H9 (cell line): ENCODE results near the gene CD300H. TPM values are rescaled to one million over a fixed set of nuclear protein-coding genes. Genes with fewer than 3 reads are reported as not detected.

Experiments
- DNase-seq: peaks from one replicate; pipeline ENCODE4 v3.0.0-alpha.2; 2017
- H2AFZ ChIP-seq: one replicate; pipeline ENCODE4 v1.6.1; 2013; ENCODE audit warnings: mild to moderate bottlenecking, low read length, control low read depth, moderate library complexity
- H2AK5ac ChIP-seq: 2 replicates; pipeline ENCODE4 v1.6.1; 2013; ENCODE audit warnings: low read length, control low read depth, mixed read lengths; ENCODE audit not compliant: insufficient read length
- H2BK120ac ChIP-seq: one replicate; pipeline ENCODE4 v1.6.1; 2013; ENCODE audit warnings: low read depth, mild to moderate bottlenecking, low read length, control low read depth, inconsistent platforms; ENCODE audit not compliant: poor library complexity, severe bottlenecking
- H2BK12ac ChIP-seq: 2 replicates; pipeline ENCODE4 v1.6.1; 2013; ENCODE audit warnings: low read length, control low read depth, mixed read lengths, low read depth; ENCODE audit not compliant: insufficient read length
- H2BK15ac ChIP-seq: 2 replicates; pipeline ENCODE4 v1.6.1; 2013; ENCODE audit warnings: low read depth, low read length, control low read depth
- H2BK20ac ChIP-seq: one replicate; pipeline ENCODE4 v1.6.1; 2013; ENCODE audit warnings: low read depth, mild to moderate bottlenecking, low read length, control low read depth, inconsistent platforms; ENCODE audit not compliant: poor library complexity, severe bottlenecking
- H2BK5ac ChIP-seq: 2 replicates; pipeline ENCODE4 v1.6.1; 2013; ENCODE audit warnings: low read length, control low read depth, mixed read lengths; ENCODE audit not compliant: insufficient read length
- H3K14ac ChIP-seq: 2 replicates; pipeline ENCODE4 v1.6.1; 2013; ENCODE audit warnings: low read length, control low read depth; ENCODE audit not compliant: insufficient read depth
- H3K18ac ChIP-seq: 2 replicates; pipeline ENCODE4 v1.6.1; 2013; ENCODE audit warnings: low read depth, mild to moderate bottlenecking, mixed read lengths, low read length, control low read depth; ENCODE audit not compliant: insufficient read length
- H3K23ac ChIP-seq: 2 replicates; pipeline ENCODE4 v1.6.1; 2013; ENCODE audit warnings: low read length, control low read depth, mixed read lengths, low read depth; ENCODE audit not compliant: insufficient read length
- H3K23me2 ChIP-seq: 2 replicates; pipeline ENCODE4 v1.6.1; 2013; ENCODE audit warnings: low read depth, mild to moderate bottlenecking, mixed read lengths, low read length, control low read depth; ENCODE audit not compliant: insufficient read length, poor library complexity, severe bottlenecking
- H3K27ac ChIP-seq: 2 replicates; pipeline ENCODE4 v1.5.1; 2013; ENCODE audit warnings: low read length, control low read depth, mixed read lengths, low read depth; ENCODE audit not compliant: insufficient read length
- H3K27me3 ChIP-seq: 2 replicates; pipeline ENCODE4 v1.6.1; 2013; ENCODE audit warnings: low read length, control low read depth, inconsistent platforms; ENCODE audit not compliant: insufficient read depth
- H3K4ac ChIP-seq: 2 replicates; pipeline ENCODE4 v1.6.1; 2013; ENCODE audit warnings: low read depth, mild to moderate bottlenecking, control low read depth, inconsistent platforms, low read length, moderate library complexity
- H3K4me1 ChIP-seq: 2 replicates; pipeline ENCODE4 v1.6.1; 2013; ENCODE audit warnings: low read length, control low read depth, inconsistent platforms; ENCODE audit not compliant: insufficient read depth
- H3K4me2 ChIP-seq: 2 replicates; pipeline ENCODE4 v1.6.1; 2013; ENCODE audit warnings: low read length, control low read depth, mixed read lengths; ENCODE audit not compliant: insufficient read length, insufficient read depth
- H3K56ac ChIP-seq: 2 replicates; pipeline ENCODE4 v1.6.1; 2013; ENCODE audit warnings: low read depth, mild to moderate bottlenecking, mixed read lengths, low read length, control low read depth; ENCODE audit not compliant: insufficient read length
- H3K79me1 ChIP-seq: 2 replicates; pipeline ENCODE4 v1.6.1; 2013; ENCODE audit warnings: low read depth, mild to moderate bottlenecking, moderate library complexity, low read length, control low read depth, inconsistent platforms; ENCODE audit not compliant: insufficient read depth, poor library complexity, severe bottlenecking
- H3K79me2 ChIP-seq: 2 replicates; pipeline ENCODE4 v1.6.1; 2013; ENCODE audit warnings: low read length, control low read depth, inconsistent platforms; ENCODE audit not compliant: insufficient read depth
- H3K9ac ChIP-seq: 2 replicates; pipeline ENCODE4 v1.6.1; 2013; ENCODE audit warnings: low read length, control low read depth, mixed read lengths; ENCODE audit not compliant: insufficient read length; ENCODE audit errors: extremely low read depth
- H3K9me3 ChIP-seq: one replicate; pipeline ENCODE4 v1.6.1; 2013; ENCODE audit warnings: low read depth, low read length, inconsistent platforms; ENCODE audit not compliant: control insufficient read depth
- H3T11ph ChIP-seq: one replicate; pipeline ENCODE4 v1.6.1; 2013; ENCODE audit warnings: mild to moderate bottlenecking, low read length, control low read depth, inconsistent platforms
- H4K20me1 ChIP-seq: one replicate; pipeline ENCODE4 v1.6.1; 2013; ENCODE audit not compliant: control insufficient read depth, insufficient read length, insufficient read depth
- H4K5ac ChIP-seq: 2 replicates; pipeline ENCODE4 v1.6.1; 2013; ENCODE audit warnings: low read depth, mild to moderate bottlenecking, mixed read lengths, low read length, control low read depth; ENCODE audit not compliant: insufficient read length
- H4K8ac ChIP-seq: replicated peaks from 2 replicates; pipeline ENCODE4 v1.6.1; 2013; ENCODE audit warnings: low read length, control low read depth, mixed read lengths, low read depth; ENCODE audit not compliant: insufficient read length
- H4K91ac ChIP-seq: 2 replicates; pipeline ENCODE4 v1.6.1; 2013; ENCODE audit warnings: low read depth, mild to moderate bottlenecking, moderate library complexity, mixed read lengths, low read length, control low read depth; ENCODE audit not compliant: insufficient read length
- H3K27ac Mint-ChIP-seq, 3 experiments: 2 replicates in 2 of 3; 3 replicates in 1 of 3; pipeline ENCODE4 v1.8.0; 2020 to 2021; ENCODE audit warnings: mixed read lengths in 3 of 3, mild to moderate bottlenecking in 1 of 3, moderate library complexity in 1 of 3
- H3K27me3 Mint-ChIP-seq: 2 replicates; pipeline ENCODE4 v1.8.0; 2021; ENCODE audit warnings: low read depth, mild to moderate bottlenecking, moderate library complexity, mixed read lengths
- H3K36me3 Mint-ChIP-seq, 3 experiments: 2 replicates in 2 of 3; 3 replicates in 1 of 3; pipeline ENCODE4 v1.8.0; 2020 to 2021; ENCODE audit warnings: low read depth in 3 of 3, mixed read lengths in 3 of 3; ENCODE audit not compliant: insufficient read depth in 1 of 3
- H3K4me1 Mint-ChIP-seq, 2 experiments: 2 replicates each; pipeline ENCODE4 v1.8.0; 2020; ENCODE audit warnings: mixed read lengths in 2 of 2
- H3K4me3 Mint-ChIP-seq, 2 experiments: 2 replicates in 1 of 2; 3 replicates in 1 of 2; pipeline ENCODE4 v1.8.0; 2020 to 2021; ENCODE audit warnings: mild to moderate bottlenecking in 2 of 2, mixed read lengths in 2 of 2, moderate library complexity in 1 of 2
- H3K9me3 Mint-ChIP-seq, 2 experiments: 2 replicates in 1 of 2; 3 replicates in 1 of 2; pipeline ENCODE4 v1.8.0; 2020; ENCODE audit warnings: mild to moderate bottlenecking in 2 of 2, mixed read lengths in 2 of 2, moderate library complexity in 1 of 2
- CTCF ChIP-seq: fragments of 200-600 bp; sonication (generic); conservative IDR thresholded peaks from 3 replicates; pipeline ENCODE4 v1.8.0; 2021; ENCODE audit warnings: antibody characterized with exemption, mild to moderate bottlenecking
- WGBS: extraction: QIAGEN DNeasy Blood & Tissue Kit; methylation state at CpG from one replicate; pipeline ENCODE4 v1.1.7; 2013; ENCODE audit warnings: missing lambda C conversion rate, low lambda C conversion rate, mixed read lengths; ENCODE audit not compliant: insufficient read length; ENCODE audit errors: extremely low coverage; 5-methylcytosine and 5-hydroxymethylcytosine counted together
- total RNA-seq: library from RNA; stranded (reverse); gene quantifications from 2 replicates; pipeline ENCODE4 v1.2.1, GENCODE V29; 2021

The CD300H gene
- total RNA-seq, 1 experiment from 2014 or later, result not detected

GRCh38 chr17:74601944-74602572 is 34.7 kb upstream of the CD300H start:
- Histone ChIP-seq H3K9ac (no peak overlapping the region), H4K20me1 (no peaks in the 10 kb centered on the region), H3K18ac (no peak overlapping the region), H3T11ph (no peak overlapping the region), H2BK20ac (no peak overlapping the region), H2AFZ (no peak overlapping the region), H3K4ac (no peak overlapping the region), H3K27me3 (no peaks in the 10 kb centered on the region), H2BK120ac (no peak overlapping the region), H3K27ac (no peak overlapping the region), H2BK5ac (no peak overlapping the region), H3K23me2 (no peaks in the 10 kb centered on the region), H4K5ac (no peak overlapping the region), H3K56ac (no peak overlapping the region), H2BK15ac (no peak overlapping the region), H3K79me2 (no peaks in the 10 kb centered on the region), H3K79me1 (no peaks in the 10 kb centered on the region), H3K14ac (no peak overlapping the region), H3K4me2 (no peak overlapping the region), H3K9me3 (no peaks in the 10 kb centered on the region), H2BK12ac (no peak overlapping the region), H3K23ac (no peak overlapping the region), H2AK5ac (no peak overlapping the region), H4K91ac (no peak overlapping the region), H3K4me1 (no peaks in the 10 kb centered on the region), H4K8ac (no peak overlapping the region)
- WGBS, result no CpG with 5 or more reads among the region's 12 CpGs
- Mint-ChIP-seq H3K36me3 (no peaks in the 10 kb centered on the region), H3K27me3 (peaks cover 33% of the 10 kb centered on the region), H3K4me3 (no peak overlapping the region), H3K27ac (no peak overlapping the region; a peak in 1 of 7 replicates), H3K4me1 (peaks cover 11 to 12% of the 10 kb centered on the region in 2 experiments), H3K9me3 (0 out of 5 replicates have a peak, but pooled peaks cover 0 to 1% of the 10 kb centered on the region in 2 experiments)
- peak; percentile 70 for DNase-seq
- TF ChIP-seq CTCF, result peak; percentile 89
